ENCODE measurements around the gene INTS6.
A peak's percentile ranks its signal among the peaks of the same experiment; 100 is the strongest.

Gene INTS6

DNA sequence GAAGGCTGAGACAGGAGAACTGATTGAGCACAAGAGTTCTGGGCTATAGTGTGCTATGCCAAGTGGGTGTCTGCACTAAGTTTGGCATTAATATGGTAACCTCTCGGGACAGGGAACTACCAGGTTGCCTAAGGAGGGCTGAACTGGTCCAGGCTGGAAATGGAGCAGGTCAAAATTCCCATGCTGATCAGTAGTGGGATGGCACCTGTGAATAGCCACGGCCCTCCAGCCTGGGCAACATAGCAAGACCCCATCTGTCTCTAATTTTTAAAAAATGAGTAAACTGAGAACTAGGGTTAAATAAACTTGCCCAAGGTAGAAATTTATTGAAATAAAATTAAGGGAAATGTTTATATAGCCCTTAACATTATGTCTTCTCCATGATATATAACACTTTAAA lies 17.0 kb upstream of the INTS6 start:
- no peak overlapping the region for H2AFZ ChIP-seq (ENCODE audit: low read depth, low read length)
- WGBS, result 90% methylated on average over 1 of the region's 2 CpGs
- no peak overlapping the region for H4K8ac ChIP-seq (ENCODE audit: low read length)

DNA sequence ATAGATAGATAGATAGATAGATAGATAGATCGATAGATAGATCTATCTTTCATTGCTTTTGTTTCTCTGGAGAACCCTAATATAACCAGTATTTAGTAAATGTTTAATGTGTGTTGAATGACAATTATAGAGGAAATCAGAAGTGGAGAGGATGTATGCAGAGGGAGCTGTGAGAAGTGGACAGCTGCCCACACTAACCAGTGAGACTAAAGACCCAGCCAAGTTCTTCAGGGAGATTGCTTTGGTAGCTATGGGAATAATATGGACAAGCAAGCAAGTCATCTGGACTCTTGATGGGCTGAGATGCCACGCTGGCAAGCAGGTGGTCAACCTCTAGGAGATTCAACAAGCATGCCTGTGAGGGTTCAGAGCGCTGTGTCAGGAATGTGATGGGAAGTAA lies 14.9 kb upstream of the INTS6 start:
- Histone ChIP-seq H2BK5ac (ENCODE audit: low read depth, low read length, poor library complexity, severe bottlenecking) (no peak overlapping the region), H4K91ac (ENCODE audit: low read length) (no peak overlapping the region), H3K4ac (ENCODE audit: low read depth in 1 of 2, low read length in 2 of 2) (no peak overlapping the region), H2BK120ac (ENCODE audit: low read depth, low read length) (no peak overlapping the region), H3K4me2 (ENCODE audit: low read length, poor library complexity, severe bottlenecking) (no peak overlapping the region), H3K23ac (ENCODE audit: low read length in 2 of 2) (no peak overlapping the region), H3K79me1 (replicated peaks; ENCODE audit: low read length, poor library complexity, severe bottlenecking) (no peaks in the 10 kb centered on the region), H3K36me3 (ENCODE audit: control insufficient read depth in 1 of 2, insufficient read depth in 2 of 2, low read depth in 1 of 2, low read length in 2 of 2) (no peaks in the 10 kb centered on the region), H3K4me1 (ENCODE audit: control insufficient read depth, insufficient read depth, low read depth, low read length) (no peaks in the 10 kb centered on the region), H3K18ac (ENCODE audit: low read depth in 1 of 2, low read length in 2 of 2) (no peak overlapping the region), H4K8ac (ENCODE audit: low read length) (no peak overlapping the region), H3K9me3 (ENCODE audit: control insufficient read depth, low read length) (no peaks in the 10 kb centered on the region), H2BK15ac (ENCODE audit: low read depth, poor library complexity, severe bottlenecking) (no peak overlapping the region), H3K14ac (ENCODE audit: low read length in 2 of 2) (no peak overlapping the region), H3K27me3 (ENCODE audit: control insufficient read depth in 1 of 2, insufficient read depth in 1 of 2, low read length in 2 of 2) (no peaks in the 10 kb centered on the region), H3K9ac (ENCODE audit: low read length) (no peak overlapping the region), H2AK5ac (ENCODE audit: low read length, severe bottlenecking) (no peak overlapping the region), H2AFZ (ENCODE audit: low read depth, low read length) (no peak overlapping the region), H3K4me3 (ENCODE audit: insufficient read depth in 1 of 2, low read depth in 1 of 2, low read length in 2 of 2) (no peak overlapping the region), H2BK12ac (ENCODE audit: low read length in 2 of 2) (no peak overlapping the region), H3K27ac (ENCODE audit: low read length, poor library complexity, severe bottlenecking) (no peak overlapping the region)
- 93% methylated on average over 3 of the region's 3 CpGs for WGBS
- DNase-seq, result no peak

More for the DNA sequence above, 17.0 kb upstream of the INTS6 start:
- Histone ChIP-seq H2BK12ac (ENCODE audit: low read length in 2 of 2) (no peak overlapping the region), H3K9ac (ENCODE audit: low read length) (no peak overlapping the region), H2BK120ac (ENCODE audit: low read depth, low read length) (no peak overlapping the region), H3K79me1 (replicated peaks; ENCODE audit: low read length, poor library complexity, severe bottlenecking) (no peaks in the 10 kb centered on the region), H2BK15ac (ENCODE audit: low read depth, poor library complexity, severe bottlenecking) (no peak overlapping the region), H3K4me2 (ENCODE audit: low read length, poor library complexity, severe bottlenecking) (no peak overlapping the region), H3K18ac (ENCODE audit: low read depth in 1 of 2, low read length in 2 of 2) (no peak overlapping the region), H3K4me1 (ENCODE audit: control insufficient read depth, insufficient read depth, low read depth, low read length) (no peaks in the 10 kb centered on the region), H3K4ac (ENCODE audit: low read depth in 1 of 2, low read length in 2 of 2) (no peak overlapping the region), H3K9me3 (ENCODE audit: control insufficient read depth, low read length) (no peaks in the 10 kb centered on the region), H2BK5ac (ENCODE audit: low read depth, low read length, poor library complexity, severe bottlenecking) (no peak overlapping the region), H2AK5ac (ENCODE audit: low read length, severe bottlenecking) (no peak overlapping the region), H3K27ac (ENCODE audit: low read length, poor library complexity, severe bottlenecking) (no peak overlapping the region), H3K27me3 (ENCODE audit: control insufficient read depth in 1 of 2, insufficient read depth in 1 of 2, low read length in 2 of 2) (no peaks in the 10 kb centered on the region), H3K14ac (ENCODE audit: low read length in 2 of 2) (peak overlapping the region in 1 of 2 experiments; percentile 15), H3K4me3 (ENCODE audit: insufficient read depth in 1 of 2, low read depth in 1 of 2, low read length in 2 of 2) (no peak overlapping the region), H4K91ac (ENCODE audit: low read length) (no peak overlapping the region), H3K23ac (ENCODE audit: low read length in 2 of 2) (no peak overlapping the region), H3K36me3 (ENCODE audit: control insufficient read depth in 1 of 2, insufficient read depth in 2 of 2, low read depth in 1 of 2, low read length in 2 of 2) (no peaks in the 10 kb centered on the region)
- no peak for DNase-seq

DNA sequence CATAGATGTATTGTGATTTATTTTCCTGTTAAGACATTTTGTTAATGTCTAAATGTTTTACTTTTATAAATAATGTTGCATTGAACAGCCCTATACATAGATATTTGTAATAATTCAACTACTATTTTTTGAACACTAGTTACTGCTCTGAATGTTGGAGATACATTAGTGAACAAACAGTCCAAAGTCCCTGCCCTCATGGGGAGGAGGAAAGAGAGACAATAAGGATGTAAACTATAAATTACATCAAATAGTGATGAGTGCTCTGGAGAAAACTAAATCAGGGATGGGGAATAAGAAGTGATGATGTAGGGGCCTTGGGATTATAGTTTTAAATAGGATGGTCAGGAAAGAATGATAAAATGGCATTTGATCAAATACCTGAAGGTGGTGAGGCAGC lies 12.3 kb upstream of the INTS6 start:
- no peak overlapping the region for H4K8ac ChIP-seq (ENCODE audit: low read length)
- H3K4ac ChIP-seq (ENCODE audit: low read depth in 1 of 2, low read length in 2 of 2), result no peak overlapping the region
- no peak overlapping the region for H2BK12ac ChIP-seq (ENCODE audit: low read length in 2 of 2)
- H3K79me1 ChIP-seq (replicated peaks; ENCODE audit: low read length, poor library complexity, severe bottlenecking), result no peaks in the 10 kb centered on the region
- H3K9me3 ChIP-seq (ENCODE audit: control insufficient read depth, low read length), result no peaks in the 10 kb centered on the region
- no peaks in the 10 kb centered on the region for H3K4me1 ChIP-seq (ENCODE audit: control insufficient read depth, insufficient read depth, low read depth, low read length)
- H3K27ac ChIP-seq (ENCODE audit: low read length, poor library complexity, severe bottlenecking), result no peak overlapping the region
- H4K91ac ChIP-seq (ENCODE audit: low read length), result no peak overlapping the region
- H3K23ac ChIP-seq (ENCODE audit: low read length in 2 of 2), result no peak overlapping the region
- no peak for DNase-seq
- H3K14ac ChIP-seq (ENCODE audit: low read length in 2 of 2), result no peak overlapping the region
- no peak overlapping the region for H3K9ac ChIP-seq (ENCODE audit: low read length)
- H3K27me3 ChIP-seq (ENCODE audit: control insufficient read depth in 1 of 2, insufficient read depth in 1 of 2, low read length in 2 of 2), result no peaks in the 10 kb centered on the region
- H2BK15ac ChIP-seq (ENCODE audit: low read depth, poor library complexity, severe bottlenecking), result no peak overlapping the region
- no peak overlapping the region for H2BK120ac ChIP-seq (ENCODE audit: low read depth, low read length)
- no peak overlapping the region for H3K4me3 ChIP-seq (ENCODE audit: insufficient read depth in 1 of 2, low read depth in 1 of 2, low read length in 2 of 2)
- H2BK5ac ChIP-seq (ENCODE audit: low read depth, low read length, poor library complexity, severe bottlenecking), result no peak overlapping the region
- no peak overlapping the region for H3K18ac ChIP-seq (ENCODE audit: low read depth in 1 of 2, low read length in 2 of 2)
- H2AK5ac ChIP-seq (ENCODE audit: low read length, severe bottlenecking), result no peak overlapping the region
- peaks cover 0 to under 1% of the 10 kb centered on the region in 2 experiments for H3K36me3 ChIP-seq (ENCODE audit: control insufficient read depth in 1 of 2, insufficient read depth in 2 of 2, low read depth in 1 of 2, low read length in 2 of 2)
- H3K4me2 ChIP-seq (ENCODE audit: low read length, poor library complexity, severe bottlenecking), result no peak overlapping the region
- H2AFZ ChIP-seq (ENCODE audit: low read depth, low read length), result no peak overlapping the region

DNA sequence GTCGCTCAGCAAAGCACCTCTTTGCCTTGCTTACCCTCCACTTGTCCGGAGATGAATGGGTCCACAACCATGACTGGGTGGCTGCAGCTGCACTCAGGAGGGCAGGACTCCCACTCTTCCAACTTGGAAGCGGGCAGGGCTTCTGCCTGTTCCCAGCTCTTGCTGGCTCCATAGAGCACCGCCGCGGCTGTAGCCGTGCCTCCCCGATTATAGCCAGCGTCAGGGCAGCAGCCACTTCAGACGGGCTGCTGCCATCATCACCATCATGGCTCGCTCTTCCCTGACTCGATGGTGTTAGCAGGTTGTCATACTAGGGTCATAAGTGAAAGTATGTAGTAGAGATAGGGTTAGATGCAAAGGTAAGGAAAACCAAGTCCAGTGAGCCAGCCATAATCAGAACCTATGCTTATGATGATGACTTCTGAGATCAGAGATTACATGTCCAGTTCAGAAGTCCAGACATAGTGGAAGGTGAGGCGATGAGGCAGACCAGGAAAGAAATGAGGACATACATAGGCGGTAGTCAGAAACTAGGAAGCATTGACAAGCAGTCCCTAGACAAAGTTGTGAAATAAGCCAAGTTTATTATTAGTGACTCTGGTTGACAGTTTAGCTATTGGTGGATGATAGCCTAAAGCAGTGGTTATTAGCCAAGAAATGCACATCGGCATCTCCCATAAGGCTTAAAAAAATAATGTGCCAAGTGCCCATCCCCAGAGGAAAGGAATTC lies 4.4 kb upstream of the INTS6 start:
- H3K14ac ChIP-seq (ENCODE audit: low read length in 2 of 2), result no peak overlapping the region
- H3K9me3 ChIP-seq (ENCODE audit: control insufficient read depth, low read length), result no peaks in the 10 kb centered on the region
- H3K4me3 ChIP-seq (ENCODE audit: insufficient read depth in 1 of 2, low read depth in 1 of 2, low read length in 2 of 2), result no peak overlapping the region
- H2AK5ac ChIP-seq (ENCODE audit: low read length, severe bottlenecking), result no peak overlapping the region
- H2BK120ac ChIP-seq (ENCODE audit: low read depth, low read length), result no peak overlapping the region
- no peak overlapping the region for H3K9ac ChIP-seq (ENCODE audit: low read length)
- no peak overlapping the region for H3K4ac ChIP-seq (ENCODE audit: low read depth in 1 of 2, low read length in 2 of 2)
- no peak overlapping the region for H3K4me2 ChIP-seq (ENCODE audit: low read length, poor library complexity, severe bottlenecking)
- H3K4me1 ChIP-seq (ENCODE audit: control insufficient read depth, insufficient read depth, low read depth, low read length), result no peaks in the 10 kb centered on the region
- H3K27ac ChIP-seq (ENCODE audit: low read length, poor library complexity, severe bottlenecking), result no peak overlapping the region
- H2AFZ ChIP-seq (ENCODE audit: low read depth, low read length), result no peak overlapping the region
- DNase-seq, result no peak
- H4K91ac ChIP-seq (ENCODE audit: low read length), result no peak overlapping the region
- peaks cover 5% of the 10 kb centered on the region for H3K79me1 ChIP-seq (replicated peaks; ENCODE audit: low read length, poor library complexity, severe bottlenecking)
- H4K8ac ChIP-seq (ENCODE audit: low read length), result no peak overlapping the region
- H3K18ac ChIP-seq (ENCODE audit: low read depth in 1 of 2, low read length in 2 of 2), result no peak overlapping the region
- no peak overlapping the region for H3K23ac ChIP-seq (ENCODE audit: low read length in 2 of 2)
- H3K36me3 ChIP-seq (ENCODE audit: control insufficient read depth in 1 of 2, insufficient read depth in 2 of 2, low read depth in 1 of 2, low read length in 2 of 2), result peaks cover 13 to 17% of the 10 kb centered on the region in 2 experiments
- 96% methylated on average over 15 of the region's 15 CpGs for WGBS
- H2BK12ac ChIP-seq (ENCODE audit: low read length in 2 of 2), result no peak overlapping the region
- no peaks in the 10 kb centered on the region for H3K27me3 ChIP-seq (ENCODE audit: control insufficient read depth in 1 of 2, insufficient read depth in 1 of 2, low read length in 2 of 2)
- no peak overlapping the region for H2BK15ac ChIP-seq (ENCODE audit: low read depth, poor library complexity, severe bottlenecking)
- H2BK5ac ChIP-seq (ENCODE audit: low read depth, low read length, poor library complexity, severe bottlenecking), result no peak overlapping the region

Measured in mesenchymal stem cell (in vitro differentiated cells and primary cell).